ENCODE results near the gene KRT26. TPM values are rescaled to one million over a fixed set of nuclear protein-coding genes. Genes with fewer than 3 reads are reported as not detected.

The KRT26 gene
- total and polyA plus RNA-seq, 2 donors from 2014 or later: not detected

DNA sequence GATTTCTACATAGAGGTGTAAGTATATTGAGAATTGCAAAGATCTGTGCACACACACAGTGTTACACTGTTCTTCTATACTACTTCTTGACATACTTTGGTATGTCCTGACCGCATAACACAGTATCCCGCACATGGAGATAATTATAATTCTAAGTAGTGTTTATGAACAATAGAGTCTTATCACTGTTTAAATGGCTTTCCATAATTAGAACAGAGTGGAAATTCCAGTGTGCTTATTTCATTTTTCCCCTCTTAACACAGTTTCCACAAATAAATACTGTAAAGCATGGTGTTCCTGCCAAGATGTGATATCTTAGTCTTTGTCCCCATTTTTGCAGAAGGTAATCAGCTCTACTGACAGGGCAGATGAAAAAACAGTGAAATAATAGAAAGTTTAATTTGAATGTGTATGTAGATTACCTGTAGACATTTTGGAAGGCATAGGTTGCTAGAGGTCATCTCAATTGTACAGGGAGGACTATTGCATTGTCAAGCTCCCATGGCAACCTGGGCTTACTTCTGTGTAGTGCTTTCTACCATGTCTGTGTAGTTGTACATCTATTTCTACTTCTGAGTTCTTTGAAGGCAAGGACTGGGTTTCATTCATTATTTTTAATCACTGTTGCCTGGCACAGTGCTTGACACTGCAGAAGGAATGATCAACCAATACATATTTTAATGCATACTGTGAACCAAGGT lies 37.9 kb upstream of the KRT26 start:
- Histone ChIP-seq H3K9me3 (ENCODE audit: control insufficient read depth in 2 of 3, insufficient read depth in 1 of 3, low read length in 3 of 3) (no peaks in the 10 kb centered on the region), H3K27me3 (ENCODE audit: control insufficient read depth, insufficient read depth, low read length) (peaks cover 22% of the 10 kb centered on the region)

GRCh38 chr17:40806131-40806530 lies 34.1 kb upstream of the KRT26 start:
- Histone ChIP-seq H3K36me3 (ENCODE audit: control insufficient read depth in 2 of 3, insufficient read depth in 3 of 3, low read length in 3 of 3) (no peaks in the 10 kb centered on the region), H3K9me3 (ENCODE audit: control insufficient read depth in 2 of 3, insufficient read depth in 1 of 3, low read length in 3 of 3) (no peaks in the 10 kb centered on the region), H3K27ac (ENCODE audit: low read depth in 2 of 2, low read length in 2 of 2) (no peak overlapping the region), H3K9ac (ENCODE audit: low read length in 3 of 3) (no peak overlapping the region), H3K4me3 (ENCODE audit: low read length in 3 of 3) (no peak overlapping the region), H3K4me1 (ENCODE audit: control insufficient read depth in 2 of 3, insufficient read depth in 2 of 3, low read depth in 1 of 3, low read length in 3 of 3) (peaks cover 0 to 3% (median 0%) of the 10 kb centered on the region in 3 donors), H3K27me3 (ENCODE audit: control insufficient read depth, insufficient read depth, low read length) (peaks cover 18% of the 10 kb centered on the region)
- intact Hi-C loops (cut with DNase I): no loop called here
- DNase-seq: no peak
- TF ChIP-seq CTCF (IDR thresholded peaks at IDR 0.05; ENCODE audit: borderline replicate concordance, extremely low read depth, insufficient read depth): no peak
- no peak for FAIRE-seq

More for the DNA sequence above, 37.9 kb upstream of the KRT26 start:
- Histone ChIP-seq H3K36me3 (ENCODE audit: control insufficient read depth in 2 of 3, insufficient read depth in 3 of 3, low read length in 3 of 3) (no peaks in the 10 kb centered on the region), H3K9ac (ENCODE audit: low read length in 3 of 3) (no peak overlapping the region), H3K4me1 (ENCODE audit: control insufficient read depth in 2 of 3, insufficient read depth in 2 of 3, low read depth in 1 of 3, low read length in 3 of 3) (no peaks in the 10 kb centered on the region), H3K27ac (ENCODE audit: low read depth in 2 of 2, low read length in 2 of 2) (no peak overlapping the region), H3K4me3 (ENCODE audit: low read length in 3 of 3) (no peak overlapping the region)
- intact Hi-C loops (cut with DNase I): no loop called here
- TF ChIP-seq CTCF (IDR thresholded peaks at IDR 0.05; ENCODE audit: borderline replicate concordance, extremely low read depth, insufficient read depth): no peak
- no peak for DNase-seq
- FAIRE-seq: no peak

- intact Hi-C loops (cut with DNase I): no loop called here
Measured at GRCh38 chr17:40803617-40804082, 31.6 kb upstream of the KRT26 start.

More at GRCh38 chr17:40803617-40804082, 31.6 kb upstream of the KRT26 start:
- Histone ChIP-seq H3K27ac (ENCODE audit: low read depth in 2 of 2, low read length in 2 of 2) (no peak overlapping the region), H3K4me3 (ENCODE audit: low read length in 3 of 3) (no peak overlapping the region), H3K27me3 (ENCODE audit: control insufficient read depth, insufficient read depth, low read length) (peaks cover 5% of the 10 kb centered on the region), H3K9ac (ENCODE audit: low read length in 3 of 3) (no peak overlapping the region), H3K36me3 (ENCODE audit: control insufficient read depth in 2 of 3, insufficient read depth in 3 of 3, low read length in 3 of 3) (no peaks in the 10 kb centered on the region), H3K9me3 (ENCODE audit: control insufficient read depth in 2 of 3, insufficient read depth in 1 of 3, low read length in 3 of 3) (no peaks in the 10 kb centered on the region), H3K4me1 (ENCODE audit: control insufficient read depth in 2 of 3, insufficient read depth in 2 of 3, low read depth in 1 of 3, low read length in 3 of 3) (peaks cover 0 to 3% (median 0%) of the 10 kb centered on the region in 3 donors)
- FAIRE-seq: no peak
- peak; percentile 82 to 88 (median 83) for DNase-seq
- TF ChIP-seq CTCF (IDR thresholded peaks at IDR 0.05; ENCODE audit: borderline replicate concordance, extremely low read depth, insufficient read depth): peak; percentile 71

Data from kidney (tissue), 14 donors.